Measurements from ENCODE around the gene ABTB1. TPM values are rescaled to one million over a fixed set of nuclear protein-coding genes. Genes with fewer than 3 reads are reported as not detected.
A peak's percentile ranks its signal among the peaks of the same experiment; 100 is the strongest.
"Not testable (repeated sequence)": the region's sequence is repeated elsewhere in the genome, so short reads cannot be mapped to it uniquely, and the experiment has no call there.

ABTB1 gene
- total and polyA plus RNA-seq, 4 donors, result 9.7 to 14.1 (median 10.9) TPM

- TF ChIP-seq MAX (IDR thresholded peaks at IDR 0.05) (peak; percentile 56), EGR1 (IDR thresholded peaks at IDR 0.05; ENCODE audit: low read depth in 2 of 2) (no peak), JUND (IDR thresholded peaks at IDR 0.05) (no peak), RXRA (IDR thresholded peaks at IDR 0.05) (peak; percentile 80 to 89), GABPA (IDR thresholded peaks at IDR 0.05 in 1 of 2, conservative IDR thresholded peaks at IDR 0.05 in 1 of 2) (no peak), RAD21 (IDR thresholded peaks at IDR 0.05) (peak; percentile 51 to 53), FOXA2 (IDR thresholded peaks at IDR 0.05) (peak; percentile 18), HNF4G (IDR thresholded peaks at IDR 0.05) (no peak)
- TF ChIP-seq, protein P1, sequence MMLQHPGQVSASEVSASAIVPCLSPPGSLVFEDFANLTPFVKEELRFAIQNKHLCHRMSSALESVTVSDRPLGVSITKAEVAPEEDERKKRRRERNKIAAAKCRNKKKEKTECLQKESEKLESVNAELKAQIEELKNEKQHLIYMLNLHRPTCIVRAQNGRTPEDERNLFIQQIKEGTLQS (IDR thresholded peaks at IDR 0.05), result no peak
These were observed 29.4 kb downstream of the ABTB1 start (continued) for GRCh38 chr3:127702151-127702578.

DNA sequence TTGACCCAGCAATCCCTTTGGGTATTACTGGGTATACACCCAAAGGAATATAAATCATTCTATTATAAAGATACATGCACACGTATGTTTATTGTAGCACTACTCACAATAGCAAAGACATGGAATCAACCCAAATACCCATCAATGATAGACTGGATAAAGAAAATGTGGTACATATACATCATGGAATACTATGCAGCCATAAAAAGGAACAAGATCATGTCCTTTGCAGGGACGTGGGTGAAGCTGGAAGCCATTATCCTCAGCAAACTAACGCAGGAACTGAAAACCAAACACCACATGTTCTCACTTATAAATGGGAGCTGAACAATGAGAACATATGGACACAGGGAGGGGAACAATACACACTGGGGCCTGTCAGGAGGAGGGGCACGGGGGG, 32.1 kb downstream of the ABTB1 start:
- not testable (repeated sequence) for DNase-seq (ENCODE audit: low spot score); H3K9ac ChIP-seq (ENCODE audit: low read depth in 1 of 2, low read length in 2 of 2); H3K27me3 ChIP-seq (ENCODE audit: control insufficient read depth in 4 of 4, insufficient read depth in 4 of 4, low read length in 3 of 4); H3K9me3 ChIP-seq (ENCODE audit: control insufficient read depth in 4 of 4, low read length in 3 of 4); H3K27ac ChIP-seq (ENCODE audit: low read depth in 1 of 2, low read length in 2 of 2); H3K4me3 ChIP-seq (ENCODE audit: low read depth in 1 of 3, low read length in 3 of 3)
- Histone ChIP-seq H3K36me3 (ENCODE audit: control insufficient read depth in 4 of 4, insufficient read depth in 3 of 4, low read depth in 1 of 4, low read length in 3 of 4) (peaks cover 0 to 17% (median 13%) of the 10 kb centered on the region in 4 donors), H3K4me1 (ENCODE audit: control insufficient read depth in 4 of 4, insufficient read depth in 4 of 4, low read length in 3 of 4) (peaks cover 3 to 30% (median 25%) of the 10 kb centered on the region in 4 donors)
- WGBS, result 95% methylated on average over 4 of the region's 4 CpGs

DNA sequence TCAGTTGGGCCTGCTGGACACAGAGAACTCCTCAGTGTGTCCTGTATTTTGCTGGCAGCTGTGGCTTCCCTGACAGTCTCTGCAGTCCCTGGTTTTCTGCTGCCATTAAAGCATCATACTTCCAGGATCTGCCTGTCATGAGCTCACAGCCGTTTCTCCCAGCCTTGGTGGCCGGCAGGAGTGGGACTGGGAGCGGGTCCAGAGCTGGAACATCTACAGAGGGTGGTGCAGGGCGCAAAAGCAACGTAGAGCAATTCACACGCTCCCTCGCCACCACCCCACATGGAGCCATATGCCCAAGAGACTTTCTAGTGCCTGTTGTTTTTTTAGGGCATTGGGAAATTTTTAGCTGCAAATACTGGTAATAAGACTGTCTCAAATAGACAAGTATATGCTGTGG, 33.6 kb downstream of the ABTB1 start:
- H3K27me3 ChIP-seq (ENCODE audit: control insufficient read depth in 4 of 4, insufficient read depth in 4 of 4, low read length in 3 of 4), result no peaks in the 10 kb centered on the region
- no peak overlapping the region for H3K27ac ChIP-seq (ENCODE audit: low read depth in 1 of 2, low read length in 2 of 2)
- H3K9ac ChIP-seq (ENCODE audit: low read depth in 1 of 2, low read length in 2 of 2), result no peak overlapping the region
- DNase-seq (ENCODE audit: low spot score), result no peak
- WGBS, result 88% methylated on average over 7 of the region's 7 CpGs
- H3K9me3 ChIP-seq (ENCODE audit: control insufficient read depth in 4 of 4, low read length in 3 of 4), result no peaks in the 10 kb centered on the region
- TF ChIP-seq RAD21 (IDR thresholded peaks at IDR 0.05), result no peak
- TF ChIP-seq HNF4A (conservative IDR thresholded peaks at IDR 0.05), result no peak
- TF ChIP-seq SP1 (IDR thresholded peaks at IDR 0.05), result no peak
- TF ChIP-seq JUND (IDR thresholded peaks at IDR 0.05), result no peak
- no peak for TF ChIP-seq REST (IDR thresholded peaks at IDR 0.05)
- TF ChIP-seq, protein P2, sequence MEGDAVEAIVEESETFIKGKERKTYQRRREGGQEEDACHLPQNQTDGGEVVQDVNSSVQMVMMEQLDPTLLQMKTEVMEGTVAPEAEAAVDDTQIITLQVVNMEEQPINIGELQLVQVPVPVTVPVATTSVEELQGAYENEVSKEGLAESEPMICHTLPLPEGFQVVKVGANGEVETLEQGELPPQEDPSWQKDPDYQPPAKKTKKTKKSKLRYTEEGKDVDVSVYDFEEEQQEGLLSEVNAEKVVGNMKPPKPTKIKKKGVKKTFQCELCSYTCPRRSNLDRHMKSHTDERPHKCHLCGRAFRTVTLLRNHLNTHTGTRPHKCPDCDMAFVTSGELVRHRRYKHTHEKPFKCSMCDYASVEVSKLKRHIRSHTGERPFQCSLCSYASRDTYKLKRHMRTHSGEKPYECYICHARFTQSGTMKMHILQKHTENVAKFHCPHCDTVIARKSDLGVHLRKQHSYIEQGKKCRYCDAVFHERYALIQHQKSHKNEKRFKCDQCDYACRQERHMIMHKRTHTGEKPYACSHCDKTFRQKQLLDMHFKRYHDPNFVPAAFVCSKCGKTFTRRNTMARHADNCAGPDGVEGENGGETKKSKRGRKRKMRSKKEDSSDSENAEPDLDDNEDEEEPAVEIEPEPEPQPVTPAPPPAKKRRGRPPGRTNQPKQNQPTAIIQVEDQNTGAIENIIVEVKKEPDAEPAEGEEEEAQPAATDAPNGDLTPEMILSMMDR (IDR thresholded peaks at IDR 0.05; ENCODE audit: low read depth, low read length, missing input control), result no peak
- TF ChIP-seq FOXA1 (IDR thresholded peaks at IDR 0.05), result no peak
- TF ChIP-seq EGR1 (IDR thresholded peaks at IDR 0.05; ENCODE audit: low read depth in 2 of 2), result no peak
- TF ChIP-seq FOXA2 (IDR thresholded peaks at IDR 0.05), result no peak
- no peak for TF ChIP-seq YY1 (IDR thresholded peaks at IDR 0.05)
- peaks cover 3 to 21% (median 14%) of the 10 kb centered on the region in 4 donors for H3K4me1 ChIP-seq (ENCODE audit: control insufficient read depth in 4 of 4, insufficient read depth in 4 of 4, low read length in 3 of 4)
- no peak overlapping the region for H3K4me3 ChIP-seq (ENCODE audit: low read depth in 1 of 3, low read length in 3 of 3)
- peaks cover 0 to 25% (median 17%) of the 10 kb centered on the region in 4 donors for H3K36me3 ChIP-seq (ENCODE audit: control insufficient read depth in 4 of 4, insufficient read depth in 3 of 4, low read depth in 1 of 4, low read length in 3 of 4)

Measured in liver (tissue), 9 donors.